ENCODE results near the gene TIMM17A.
"Not testable (repeated sequence)": the region's sequence is repeated elsewhere in the genome, so short reads cannot be mapped to it uniquely, and the experiment has no call there.

TIMM17A gene

DNA sequence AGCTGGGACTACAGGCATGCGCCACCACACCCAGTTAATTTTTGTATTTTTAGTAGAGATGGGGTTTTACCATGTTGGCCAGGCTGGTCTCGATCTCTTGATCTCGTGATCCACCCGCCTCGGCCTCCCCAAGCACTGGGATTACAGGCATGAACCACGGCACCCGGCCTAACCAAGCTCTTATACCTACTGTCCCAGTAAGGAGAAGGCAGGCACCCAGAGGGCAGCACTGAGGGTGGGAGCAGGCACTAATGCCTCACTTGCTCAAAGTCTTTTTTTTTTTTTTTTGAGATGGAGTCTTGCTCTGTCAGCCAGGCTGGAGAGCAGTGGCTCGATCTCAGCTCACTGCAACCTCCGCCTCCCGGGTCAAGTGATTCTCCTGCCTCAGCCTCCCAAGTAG lies 15.0 kb upstream of the TIMM17A start:
- not testable (repeated sequence) for DNase-seq (ENCODE audit: low read depth in 3 of 3)

DNA sequence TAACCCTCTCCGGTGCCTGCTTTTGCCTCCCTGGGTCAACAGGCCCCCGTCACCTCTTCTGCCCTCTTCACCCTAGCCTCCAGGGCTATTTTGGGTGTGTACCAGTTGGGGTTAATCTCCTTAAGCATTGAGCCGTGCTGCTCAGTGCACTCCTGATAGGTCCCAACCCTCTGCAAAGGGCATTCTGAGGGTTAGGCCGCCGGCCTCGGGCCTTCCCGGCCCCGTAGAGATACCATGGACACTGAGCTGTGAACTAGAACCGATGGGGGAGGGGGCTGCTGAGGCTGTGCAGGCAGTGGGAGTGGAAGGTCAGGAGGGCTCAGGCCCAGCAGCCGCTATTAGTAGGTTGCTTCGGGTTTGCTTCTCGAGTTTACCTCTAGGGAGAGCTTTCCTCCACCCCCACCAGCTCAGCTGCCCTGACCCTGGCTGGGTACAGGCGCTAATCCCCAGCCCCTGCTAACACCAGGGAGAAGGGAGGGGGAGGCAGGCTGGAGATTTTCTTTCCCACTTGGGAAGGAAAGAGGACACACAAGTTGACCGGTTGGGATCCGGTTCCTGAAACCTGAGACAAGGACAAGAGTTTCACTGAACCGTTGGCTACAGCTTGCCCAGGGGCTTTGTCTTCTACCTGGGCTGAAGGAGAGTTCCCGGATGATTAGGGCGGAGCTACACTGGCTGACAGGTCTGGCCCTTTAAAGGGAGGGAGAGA lies 13.7 kb upstream of the TIMM17A start:
- DNase-seq (ENCODE audit: low read depth in 3 of 3): no peak

DNA sequence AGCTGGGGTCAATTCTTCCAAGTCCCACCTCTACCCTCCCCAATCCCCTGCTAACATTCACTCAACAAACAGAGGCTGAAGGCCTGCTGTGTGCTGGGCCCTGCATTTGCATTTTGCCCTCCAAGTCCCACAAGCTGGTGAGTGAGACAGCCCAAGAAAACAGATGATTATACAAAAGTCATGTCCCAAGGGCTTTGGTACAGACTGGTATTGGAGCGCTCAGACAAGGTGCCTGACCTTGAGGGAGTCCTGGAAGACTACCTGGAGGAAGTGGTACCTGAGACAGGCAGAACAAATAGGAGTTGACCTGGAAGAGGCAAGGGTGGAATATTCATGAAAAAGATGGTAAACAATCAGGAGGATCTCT lies 13.2 kb upstream of the TIMM17A start:
- no peak for DNase-seq (ENCODE audit: low read depth in 3 of 3)

- DNase-seq (ENCODE audit: low read depth in 3 of 3): no peak
Measured at GRCh38 chr1:201944002-201944401, 11.3 kb upstream of the TIMM17A start.

- no peak for DNase-seq (ENCODE audit: low read depth in 3 of 3)
Measured at GRCh38 chr1:201944639-201945038, 10.7 kb upstream of the TIMM17A start.

DNA sequence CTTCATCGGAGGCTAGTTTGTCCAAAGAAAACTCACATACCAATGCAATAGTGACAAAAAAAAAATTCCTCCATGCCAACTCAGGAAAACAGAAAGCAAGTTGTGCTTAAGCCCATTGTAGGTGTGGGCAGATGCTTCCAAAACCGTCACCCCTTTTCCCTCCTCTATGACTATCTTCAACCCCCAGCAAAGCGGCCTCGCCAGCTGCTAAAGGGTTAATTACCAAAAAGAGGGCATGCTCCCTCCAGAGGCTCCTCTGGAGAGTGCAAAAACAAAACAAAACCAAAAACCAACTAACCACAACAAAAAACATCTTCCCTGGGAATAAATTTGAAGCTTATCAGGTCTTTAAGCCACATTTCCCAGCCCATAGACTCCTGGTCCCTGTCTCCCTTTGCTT lies 10.1 kb upstream of the TIMM17A start:
- no peak for DNase-seq (ENCODE audit: low read depth in 3 of 3)

DNA sequence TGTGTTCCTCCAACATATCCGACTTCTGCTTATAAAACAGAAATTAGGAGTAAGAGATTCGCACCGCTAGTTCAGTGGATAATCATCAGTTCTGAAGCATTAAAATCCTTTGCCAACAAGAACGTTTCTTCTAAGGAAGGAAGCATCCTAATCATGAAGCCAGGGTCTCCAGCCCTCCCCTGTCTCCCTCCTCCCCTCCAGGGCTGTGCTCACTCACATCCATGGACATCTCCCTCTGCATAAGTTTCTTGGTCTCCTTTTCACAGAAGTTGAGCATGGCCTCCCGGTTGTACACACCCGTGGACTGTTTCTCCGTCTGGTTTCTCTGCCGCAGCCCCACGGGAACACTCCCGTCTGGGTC lies 9.5 kb upstream of the TIMM17A start:
- no peak for DNase-seq (ENCODE audit: low read depth in 3 of 3)

DNA sequence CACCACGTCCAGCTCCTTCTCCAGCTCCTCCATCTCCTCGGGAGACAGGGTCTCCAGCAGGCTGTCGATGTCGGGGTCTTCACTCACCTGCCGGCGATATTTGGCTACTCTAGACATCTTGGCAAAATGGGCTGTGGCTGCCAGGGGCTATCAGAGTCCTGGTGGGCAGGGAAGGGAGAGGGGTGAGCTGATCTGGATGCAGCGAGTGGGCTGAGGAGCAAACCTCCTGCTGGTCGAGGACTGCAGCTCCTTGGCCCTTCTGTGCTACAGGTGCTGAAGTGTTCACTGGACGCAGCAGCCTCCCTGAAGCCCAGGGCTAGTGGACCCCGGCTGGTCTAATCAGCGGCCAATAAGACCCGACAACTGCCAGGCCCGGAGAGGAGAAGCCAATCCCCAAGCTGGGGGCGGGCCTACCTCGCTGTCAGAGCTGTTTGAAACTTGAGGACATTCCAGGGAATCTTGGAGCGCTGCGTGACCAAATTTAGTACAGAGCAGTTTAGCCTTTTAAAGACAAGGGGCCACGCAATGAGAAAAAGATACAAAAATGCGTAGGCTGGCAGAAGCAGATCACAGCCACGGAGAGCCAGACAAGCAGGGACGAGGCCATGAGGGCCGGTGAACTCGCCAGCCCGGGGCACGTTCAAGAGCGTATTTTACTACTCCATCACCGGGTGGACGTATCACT lies 8.9 kb upstream of the TIMM17A start, which contains the start of gene LMOD1:
LMOD1 (minus strand) TSS at position 325 of the 685 bp plus-strand sequence; CDS start at position 117, 208 bp downstream.
- peak in 1 of 3 experiments; percentile 6 for DNase-seq (ENCODE audit: low read depth in 3 of 3)

- DNase-seq (ENCODE audit: low read depth in 3 of 3): no peak
Measured at GRCh38 chr1:201947697-201948008, 7.7 kb upstream of the TIMM17A start.

GRCh38 chr1:201949491-201949890 lies 5.8 kb upstream of the TIMM17A start:
- DNase-seq (ENCODE audit: low read depth in 3 of 3): no peak

GRCh38 chr1:201954263-201955008 lies 867 bp upstream of the TIMM17A start:
- DNase-seq (ENCODE audit: low read depth in 3 of 3): no peak

DNA sequence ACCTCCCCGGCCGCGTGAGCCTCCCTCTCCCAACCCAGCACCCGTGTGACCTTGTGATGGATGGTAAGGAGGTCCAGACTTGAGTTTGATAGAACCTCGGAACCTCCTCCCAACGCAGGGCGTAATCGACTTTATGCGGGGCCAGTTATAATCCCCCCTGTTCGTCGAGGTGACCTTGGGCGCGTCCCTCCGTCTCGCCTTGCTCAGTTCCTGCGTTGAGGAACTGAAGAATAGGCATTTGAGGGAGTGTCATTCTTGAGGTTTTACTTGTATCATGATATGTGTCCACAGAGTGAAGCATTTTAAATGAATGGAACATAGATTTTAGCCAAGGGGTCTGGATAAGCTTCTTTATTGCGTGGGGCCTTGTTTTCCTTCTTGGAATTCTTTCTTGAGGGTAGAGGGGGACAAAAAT lies 433 bp downstream of the TIMM17A start:
- DNase-seq (ENCODE audit: low read depth in 3 of 3): no peak

GRCh38 chr1:201958348-201958747 lies 3.0 kb downstream of the TIMM17A start:
- DNase-seq (ENCODE audit: low read depth in 3 of 3): no peak

DNA sequence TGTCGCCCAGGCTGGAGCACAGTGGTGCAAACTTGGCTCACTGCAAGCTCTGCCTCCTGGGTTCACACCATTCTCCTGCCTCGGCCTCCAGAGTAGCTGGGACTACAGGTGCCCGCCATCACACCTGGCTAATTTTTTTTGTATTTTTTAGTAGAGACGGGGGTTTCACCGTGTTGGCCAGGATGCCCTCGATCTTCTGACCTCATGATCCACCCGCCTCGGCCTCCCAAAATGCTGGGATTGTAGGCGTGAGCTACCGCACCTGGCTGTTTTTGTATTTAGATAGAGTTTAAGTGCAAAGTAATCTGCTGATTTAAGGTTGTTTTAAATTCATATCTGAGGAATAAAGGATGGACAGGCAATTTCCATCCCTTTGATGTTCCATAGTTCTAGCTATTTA lies 7.1 kb downstream of the TIMM17A start:
- DNase-seq (ENCODE audit: low read depth in 3 of 3): not testable (repeated sequence)

DNA sequence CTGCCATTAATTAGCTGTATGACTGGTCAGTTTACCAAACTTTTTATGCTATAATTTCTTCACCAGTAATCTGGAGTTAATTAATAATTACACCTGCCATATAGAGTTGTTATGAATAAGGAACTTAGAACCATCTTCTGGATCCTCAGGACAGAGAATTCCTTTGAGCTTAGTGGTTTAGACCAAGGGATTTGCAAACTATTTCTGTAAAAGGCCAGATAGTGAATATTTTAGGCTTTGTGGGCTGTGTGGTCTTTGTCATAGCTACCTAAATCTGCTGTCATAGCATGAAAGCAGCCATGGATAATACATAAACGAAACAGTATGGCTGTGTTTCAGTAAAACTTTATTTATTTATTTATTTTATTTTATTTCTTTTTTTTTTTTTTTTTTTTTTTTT lies 9.0 kb downstream of the TIMM17A start:
- no peak for DNase-seq (ENCODE audit: low read depth in 3 of 3)

GRCh38 chr1:201966171-201966570 lies 10.9 kb downstream of the TIMM17A start:
- no peak for DNase-seq (ENCODE audit: low read depth in 3 of 3)

DNA sequence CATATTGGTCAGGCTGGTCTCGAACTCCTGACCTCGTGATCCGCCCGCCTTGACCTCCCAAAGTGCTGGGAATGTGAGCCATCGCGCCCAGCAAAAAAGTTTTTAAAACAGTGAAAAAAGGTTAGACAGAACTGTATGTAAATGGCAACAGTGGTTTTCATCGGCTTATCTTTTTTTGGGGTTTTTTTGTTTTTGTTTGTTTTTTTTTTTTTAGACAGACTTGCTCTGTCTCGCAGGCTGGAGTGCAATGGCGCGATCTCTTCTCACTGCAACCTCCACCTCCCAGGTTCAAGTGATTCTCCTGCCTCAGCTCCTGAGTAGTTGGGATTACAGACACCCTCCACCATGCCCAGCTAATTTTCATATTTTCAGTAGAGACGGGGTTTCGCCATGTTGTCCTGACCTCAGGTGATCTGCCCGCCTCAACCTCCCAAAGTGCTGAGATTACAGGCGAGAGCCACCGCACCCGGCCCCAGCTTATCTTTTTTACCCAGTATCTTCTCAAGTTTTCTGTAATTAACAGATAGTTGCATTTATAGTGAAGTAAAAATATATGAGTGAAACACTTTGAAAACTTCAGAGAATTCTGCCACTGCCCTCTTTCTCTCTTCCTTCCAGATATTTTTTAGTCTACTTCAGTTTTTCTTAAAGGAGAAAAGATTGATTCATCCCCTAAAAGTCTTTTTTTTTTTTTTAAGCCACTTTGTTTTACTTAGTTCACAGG lies 13.1 kb downstream of the TIMM17A start:
- DNase-seq (ENCODE audit: low read depth in 3 of 3): no peak

DNA sequence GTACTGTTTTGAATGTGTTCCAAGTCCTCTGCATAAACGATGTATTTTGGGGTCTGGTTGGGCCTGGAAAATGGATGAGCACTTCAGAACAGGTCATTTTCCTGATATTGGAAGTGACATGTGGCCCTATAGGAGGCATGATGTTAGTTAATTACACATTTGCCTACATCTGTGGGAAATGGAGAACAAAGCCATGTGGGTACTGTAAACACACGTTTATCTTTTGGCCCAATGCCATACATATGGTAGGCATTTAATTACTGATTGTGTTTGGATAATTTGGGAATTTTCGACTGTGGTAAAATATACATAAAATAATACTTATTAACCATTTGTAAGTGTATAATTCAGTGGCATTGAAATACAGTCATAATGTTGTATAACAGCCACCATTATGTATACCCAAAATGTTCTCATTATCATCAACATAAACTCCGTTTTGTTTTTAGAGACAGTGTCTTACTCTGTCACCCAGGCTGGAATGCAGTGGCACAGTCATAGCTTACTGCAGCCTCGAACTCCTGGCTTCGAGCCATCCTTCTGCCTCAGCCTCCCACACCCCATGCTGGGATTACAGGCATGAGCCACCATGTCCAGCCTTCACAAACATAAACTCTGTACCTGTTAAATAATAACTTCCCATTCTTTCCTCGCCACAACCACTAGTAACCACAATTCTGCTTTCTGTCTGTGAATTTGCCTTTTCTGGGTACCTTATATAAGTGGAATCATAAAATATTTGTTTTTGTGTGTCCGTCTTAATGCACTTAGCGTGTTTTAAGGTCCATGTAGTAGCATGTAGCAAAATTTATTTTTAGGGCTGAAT lies 15.2 kb downstream of the TIMM17A start:
- DNase-seq (ENCODE audit: low read depth in 3 of 3): no peak

DNA sequence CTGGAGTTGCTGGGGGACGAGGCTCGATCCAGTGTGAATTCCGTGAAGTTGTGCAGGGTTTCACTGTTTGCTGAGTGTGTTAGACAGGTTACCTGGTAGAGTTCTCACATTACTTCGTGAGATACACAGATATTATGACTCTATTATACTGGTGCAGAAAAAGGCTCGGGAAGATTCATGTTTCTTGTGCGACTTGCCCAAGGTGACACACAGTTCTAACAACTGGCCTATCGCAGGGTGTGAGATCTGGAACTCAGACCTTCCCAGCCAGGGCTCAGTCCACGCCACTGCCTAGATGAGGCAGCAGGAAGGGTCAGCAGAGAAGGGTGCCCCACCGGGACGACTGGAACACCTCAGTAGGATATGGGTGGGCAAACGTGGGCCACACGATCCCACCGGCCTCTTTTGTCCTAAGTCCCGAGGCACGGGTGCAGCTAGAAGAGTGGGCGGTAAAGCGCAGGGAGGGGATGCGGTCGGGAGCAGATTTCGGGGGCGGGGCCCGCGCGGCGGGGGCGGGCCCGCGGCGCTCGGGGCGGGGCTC lies 26.8 kb downstream of the TIMM17A start:
- DNase-seq (ENCODE audit: low read depth in 3 of 3): peak; percentile 44 to 60 (median 50)

- DNase-seq (ENCODE audit: low read depth in 3 of 3): peak in 2 of 3 experiments; percentile 19 to 22
Measured at GRCh38 chr1:201982623-201983379, 27.5 kb downstream of the TIMM17A start, which contains the start of gene RNPEP. RNPEP (plus strand) TSS chr1:201982648; CDS start chr1:201982667, 19 bp downstream.
